Measurements from ENCODE around the gene ZNF581. TPM values are rescaled to one million over a fixed set of nuclear protein-coding genes. Genes with fewer than 3 reads are reported as not detected.

The ZNF581 gene
- polyA plus RNA-seq, 3 donors = 25.1 to 31.6 (median 29.4) TPM

DNA sequence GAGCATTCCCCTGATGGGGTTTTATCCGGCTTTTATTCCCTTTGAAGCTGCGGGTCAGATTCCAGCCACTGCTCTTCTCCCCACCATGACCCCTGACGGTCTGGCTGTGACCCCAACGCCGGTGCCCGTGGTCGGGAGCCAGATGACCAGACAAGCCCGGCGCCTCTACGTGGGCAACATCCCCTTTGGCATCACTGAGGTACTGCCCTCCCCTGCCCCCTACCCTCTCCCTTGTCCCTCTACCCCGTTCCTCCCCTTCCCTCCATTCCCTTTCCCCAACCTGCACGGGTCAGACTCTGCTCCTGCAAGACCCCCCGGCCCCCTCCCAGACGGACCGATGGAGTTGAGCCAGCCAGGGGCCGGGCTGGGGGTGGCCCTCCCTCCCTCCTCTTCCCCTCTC, 17.5 kb downstream of the ZNF581 start:
- no peak for DNase-seq
- H3K27ac Mint-ChIP-seq = peak overlapping the region in 1 of 7 donors; percentile 25
- H3K4me1 ChIP-seq (ENCODE audit: control insufficient read depth in 1 of 2, insufficient read depth in 2 of 2, low read length in 2 of 2) = peaks cover 21 to 34% of the 10 kb centered on the region in 2 donors
- H3K36me3 Mint-ChIP-seq = peaks cover 58 to 67% of the 10 kb centered on the region in 2 donors
- TF ChIP-seq, protein P1, sequence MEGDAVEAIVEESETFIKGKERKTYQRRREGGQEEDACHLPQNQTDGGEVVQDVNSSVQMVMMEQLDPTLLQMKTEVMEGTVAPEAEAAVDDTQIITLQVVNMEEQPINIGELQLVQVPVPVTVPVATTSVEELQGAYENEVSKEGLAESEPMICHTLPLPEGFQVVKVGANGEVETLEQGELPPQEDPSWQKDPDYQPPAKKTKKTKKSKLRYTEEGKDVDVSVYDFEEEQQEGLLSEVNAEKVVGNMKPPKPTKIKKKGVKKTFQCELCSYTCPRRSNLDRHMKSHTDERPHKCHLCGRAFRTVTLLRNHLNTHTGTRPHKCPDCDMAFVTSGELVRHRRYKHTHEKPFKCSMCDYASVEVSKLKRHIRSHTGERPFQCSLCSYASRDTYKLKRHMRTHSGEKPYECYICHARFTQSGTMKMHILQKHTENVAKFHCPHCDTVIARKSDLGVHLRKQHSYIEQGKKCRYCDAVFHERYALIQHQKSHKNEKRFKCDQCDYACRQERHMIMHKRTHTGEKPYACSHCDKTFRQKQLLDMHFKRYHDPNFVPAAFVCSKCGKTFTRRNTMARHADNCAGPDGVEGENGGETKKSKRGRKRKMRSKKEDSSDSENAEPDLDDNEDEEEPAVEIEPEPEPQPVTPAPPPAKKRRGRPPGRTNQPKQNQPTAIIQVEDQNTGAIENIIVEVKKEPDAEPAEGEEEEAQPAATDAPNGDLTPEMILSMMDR (IDR thresholded peaks at IDR 0.05) = no peak
- intact Hi-C loops (cut with micrococcal nuclease) = no loop called here
- no peak overlapping the region for H3K9ac ChIP-seq (ENCODE audit: insufficient read depth, low read length, poor library complexity, severe bottlenecking)
- H3K27ac ChIP-seq (ENCODE audit: low read depth in 1 of 2, low read length in 2 of 2) = no peak overlapping the region
- H4K20me1 ChIP-seq (ENCODE audit: insufficient read depth, low read length) = peaks cover 100% of the 10 kb centered on the region
- 92% methylated on average over 9 of the region's 16 CpGs for WGBS (ENCODE audit: insufficient coverage)
- peaks cover 97% of the 10 kb centered on the region for H3K79me2 ChIP-seq (ENCODE audit: insufficient read depth, low read length)
- H3K27me3 Mint-ChIP-seq (ENCODE audit: low read depth in 3 of 3) = no peaks in the 10 kb centered on the region
- H3K9me3 Mint-ChIP-seq = no peaks in the 10 kb centered on the region
- H2AFZ ChIP-seq (ENCODE audit: insufficient read depth, low read depth, low read length, poor library complexity, severe bottlenecking) = no peak overlapping the region
- H3K4me3 ChIP-seq (replicated peaks in 1 of 3; ENCODE audit: low read depth in 2 of 3, low read length in 3 of 3) = no peak overlapping the region
- H3K4me2 ChIP-seq (replicated peaks; ENCODE audit: extremely low read depth, low read length, poor library complexity, severe bottlenecking) = no peak overlapping the region
- H3K9me3 ChIP-seq (replicated peaks in 1 of 2; ENCODE audit: control insufficient read depth in 1 of 2, insufficient read depth in 1 of 2, low read length in 2 of 2) = no peaks in the 10 kb centered on the region
- H3K4me1 Mint-ChIP-seq = peaks cover 26% of the 10 kb centered on the region
- peaks cover 58 to 85% of the 10 kb centered on the region in 2 donors for H3K36me3 ChIP-seq (replicated peaks in 1 of 2; ENCODE audit: control insufficient read depth in 1 of 2, insufficient read depth in 2 of 2, low read length in 2 of 2)
- H3K27me3 ChIP-seq (ENCODE audit: control insufficient read depth in 2 of 2, insufficient read depth in 2 of 2, low read length in 2 of 2) = no peaks in the 10 kb centered on the region
- no peak overlapping the region for H3K4me3 Mint-ChIP-seq

DNA sequence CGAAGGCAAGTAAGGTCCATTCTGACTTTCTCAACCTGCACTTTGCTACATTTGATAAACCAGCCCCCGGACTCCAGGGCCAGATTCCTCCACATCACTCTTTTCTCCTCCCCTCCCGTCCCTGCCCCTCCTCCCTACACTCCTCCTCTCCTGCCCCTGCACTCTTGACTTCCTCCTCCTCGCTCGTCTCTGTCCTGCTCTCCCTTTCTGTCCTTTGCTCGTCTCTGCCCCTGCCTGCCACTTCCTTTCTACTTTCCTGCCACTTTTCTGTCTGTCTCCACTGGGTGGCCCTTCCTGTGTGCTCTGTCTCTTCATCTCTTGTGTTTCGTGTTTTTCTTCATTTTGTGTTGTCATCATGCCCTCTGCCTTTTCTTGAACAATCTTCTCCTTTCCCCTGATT, 18.4 kb downstream of the ZNF581 start:
- H3K4me3 Mint-ChIP-seq = no peak overlapping the region
- intact Hi-C loops (cut with micrococcal nuclease) = no loop called here
- H3K27ac ChIP-seq (ENCODE audit: low read depth in 1 of 2, low read length in 2 of 2) = no peak overlapping the region
- peaks cover 12 to 26% of the 10 kb centered on the region in 2 donors for H3K4me1 ChIP-seq (ENCODE audit: control insufficient read depth in 1 of 2, insufficient read depth in 2 of 2, low read length in 2 of 2)
- no peak overlapping the region for H3K9ac ChIP-seq (ENCODE audit: insufficient read depth, low read length, poor library complexity, severe bottlenecking)
- peak overlapping the region in 4 of 7 donors; percentile 20 to 38 (median 32) for H3K27ac Mint-ChIP-seq
- H3K27me3 ChIP-seq (ENCODE audit: control insufficient read depth in 2 of 2, insufficient read depth in 2 of 2, low read length in 2 of 2) = no peaks in the 10 kb centered on the region
- H3K36me3 Mint-ChIP-seq = peaks cover 66 to 74% of the 10 kb centered on the region in 2 donors
- H3K79me2 ChIP-seq (ENCODE audit: insufficient read depth, low read length) = peaks cover 97% of the 10 kb centered on the region
- no peaks in the 10 kb centered on the region for H3K9me3 Mint-ChIP-seq
- no peak overlapping the region for H3K4me2 ChIP-seq (replicated peaks; ENCODE audit: extremely low read depth, low read length, poor library complexity, severe bottlenecking)
- peaks cover 67 to 93% of the 10 kb centered on the region in 2 donors for H3K36me3 ChIP-seq (replicated peaks in 1 of 2; ENCODE audit: control insufficient read depth in 1 of 2, insufficient read depth in 2 of 2, low read length in 2 of 2)
- TF ChIP-seq, protein P1 (IDR thresholded peaks at IDR 0.05) = no peak
- WGBS (ENCODE audit: insufficient coverage) = 43% methylated on average over 7 of the region's 7 CpGs
- no peak overlapping the region for H2AFZ ChIP-seq (ENCODE audit: insufficient read depth, low read depth, low read length, poor library complexity, severe bottlenecking)
- H3K9me3 ChIP-seq (replicated peaks in 1 of 2; ENCODE audit: control insufficient read depth in 1 of 2, insufficient read depth in 1 of 2, low read length in 2 of 2) = no peaks in the 10 kb centered on the region
- H3K4me1 Mint-ChIP-seq = peaks cover 18% of the 10 kb centered on the region
- no peak overlapping the region for H3K4me3 ChIP-seq (replicated peaks in 1 of 3; ENCODE audit: low read depth in 2 of 3, low read length in 3 of 3)
- no peaks in the 10 kb centered on the region for H3K27me3 Mint-ChIP-seq (ENCODE audit: low read depth in 3 of 3)
- DNase-seq = no peak
- H4K20me1 ChIP-seq (ENCODE audit: insufficient read depth, low read length) = peaks cover 100% of the 10 kb centered on the region

Measured in CD14-positive monocyte (primary cell).